PC-3 (cell line): ENCODE measurements around the gene MTX1. TPM values are rescaled to one million over a fixed set of nuclear protein-coding genes. Genes with fewer than 3 reads are reported as not detected.
A peak's percentile ranks its signal among the peaks of the same experiment; 100 is the strongest.
"Not testable (repeated sequence)": the region's sequence is repeated elsewhere in the genome, so short reads cannot be mapped to it uniquely, and the experiment has no call there.

Source experiments
- ATAC-seq: fragments of 200-7000 bp; cut with Tn5 transposase; 2 replicates; pipeline ENCODE4 v1.9.1; 2020; ENCODE audit warnings: mild to moderate bottlenecking, moderate library complexity
- BruUV-seq: library from RNA; stranded (reverse); fragments of 400-500 nt; replicated peaks from 2 replicates; lab custom pipeline; 2021; lab: Mats Ljungman, UMichigan
- CTCF ChIA-PET: fragments of 300-600 bp; sonication (Branson Sonifier 250); formaldehyde crosslinking; loops from one replicate; lab custom pipeline; 2022; ENCODE audit warnings: antibody characterized with exemption; lab: Charles Lee
- POLR2A ChIA-PET: fragments of 300-600 bp; sonication (Branson Sonifier 250); formaldehyde crosslinking; loops from one replicate; lab custom pipeline; 2022; ENCODE audit warnings: antibody characterized with exemption; ENCODE audit not compliant: unreplicated experiment; lab: Charles Lee
- DNase-seq: peaks from one replicate; pipeline ENCODE4 v3.0.0-alpha.2; 2015
- H2AFZ ChIP-seq: fragments of 300-600 bp; sonication (generic); 2 replicates; pipeline ENCODE4 v1.6.0; 2016; ENCODE audit warnings: antibody characterized with exemption, low read length
- H3F3A ChIP-seq: fragments of 300-600 bp; sonication (generic); one replicate; pipeline ENCODE4 v1.6.0; 2017; ENCODE audit warnings: antibody characterized with exemption, low read length, control low read depth, mild to moderate bottlenecking; ENCODE audit not compliant: unreplicated experiment
- H3K27ac ChIP-seq: fragments of 300-600 bp; sonication (generic); 2 replicates; pipeline ENCODE4 v1.5.1; 2016; ENCODE audit warnings: mild to moderate bottlenecking, low read length
- H3K27me3 ChIP-seq: fragments of 300-600 bp; sonication (generic); 2 replicates; pipeline ENCODE4 v1.6.1; 2016; ENCODE audit warnings: low read length, mixed read lengths
- H3K36me3 ChIP-seq: fragments of 300-600 bp; sonication (generic); 2 replicates; pipeline ENCODE4 v1.6.1; 2016; ENCODE audit warnings: low read depth, mixed run types, low read length, mixed read lengths
- H3K4me1 ChIP-seq: fragments of 300-600 bp; sonication (generic); 2 replicates; pipeline ENCODE4 v1.5.1; 2016; ENCODE audit warnings: low read length; ENCODE audit not compliant: insufficient read depth
- H3K4me2 ChIP-seq: fragments of 300-600 bp; sonication (generic); 2 replicates; pipeline ENCODE4 v1.6.0; 2016; ENCODE audit warnings: low read length
- H3K4me3 ChIP-seq: fragments of 300-600 bp; sonication (generic); 2 replicates; pipeline ENCODE4 v1.5.1; 2016; ENCODE audit warnings: mild to moderate bottlenecking, low read length, mixed read lengths
- H3K79me2 ChIP-seq: fragments of 300-600 bp; sonication (generic); 2 replicates; pipeline ENCODE4 v1.6.1; 2017; ENCODE audit warnings: low read length, mixed read lengths
- H3K9ac ChIP-seq: fragments of 300-600 bp; sonication (generic); 2 replicates; pipeline ENCODE4 v1.6.0; 2016; ENCODE audit warnings: mild to moderate bottlenecking, low read length
- H3K9me2 ChIP-seq: fragments of 300-600 bp; sonication (generic); replicated peaks from 2 replicates; pipeline ENCODE4 v1.6.1; 2016; ENCODE audit warnings: mixed run types, low read length, mixed read lengths
- H3K9me3 ChIP-seq: fragments of 300-600 bp; sonication (generic); 2 replicates; pipeline ENCODE4 v1.6.1; 2016; ENCODE audit warnings: low read length, mixed read lengths
- H4K20me1 ChIP-seq: fragments of 300-600 bp; sonication (generic); 2 replicates; pipeline ENCODE4 v1.6.1; 2016; ENCODE audit warnings: low read length, mixed read lengths
- CTCF ChIP-seq: fragments of 300-600 bp; sonication (generic); conservative IDR thresholded peaks from 2 replicates; pipeline ENCODE4 v1.5.1; 2017; ENCODE audit warnings: antibody characterized with exemption, low read depth, mild to moderate bottlenecking, low read length
- EZH2 ChIP-seq: fragments of 300-600 bp; sonication (generic); IDR thresholded peaks from one replicate; pipeline ENCODE4 v1.6.1; 2017; ENCODE audit warnings: antibody characterized with exemption, mild to moderate bottlenecking, low read length; ENCODE audit not compliant: unreplicated experiment
- EZH2phosphoT487 ChIP-seq: fragments of 300-600 bp; sonication (generic); IDR thresholded peaks from 2 replicates; pipeline ENCODE4 v1.6.1; 2018; ENCODE audit warnings: mild to moderate bottlenecking, antibody characterized with exemption, low read length, borderline replicate concordance
- intact Hi-C: fragments of 100-400 bp; cut with micrococcal nuclease; formaldehyde crosslinking; loops from 2 replicates; pipeline ENCODE4 v1.9.0; 2023
- total RNA-seq: library from RNA; depleted of rRNA; stranded (reverse); fragments of >200 nt; gene quantifications from 2 replicates; pipeline ENCODE4 v1.2.3, GENCODE V29; 2014

MTX1 gene
- total RNA-seq, 1 experiment from 2014 or later, result 152 TPM

- BruUV-seq, H3K9me2 ChIP-seq, H3K9me3 ChIP-seq, CTCF ChIA-PET, ATAC-seq, intact Hi-C loops, H2AFZ ChIP-seq, POLR2A ChIA-PET, H4K20me1 ChIP-seq, H3K27me3 ChIP-seq, H3K4me3 ChIP-seq, H3K27ac ChIP-seq, H3K4me2 ChIP-seq, H3F3A ChIP-seq, H3K79me2 ChIP-seq, H3K4me1 ChIP-seq, H3K36me3 ChIP-seq, DNase-seq, H3K9ac ChIP-seq: not testable (repeated sequence)
Observed at GRCh38 chr1:155214702-155215101, 6.2 kb downstream of the MTX1 start.

- ChIA-PET POLR2A (no interaction called here), CTCF (no interaction called here)
- TF ChIP-seq CTCF, result no peak
- TF ChIP-seq EZH2, result no peak
- ATAC-seq (no peak), DNase-seq (peak; percentile 35)
- Histone ChIP-seq H3K27ac (no peak overlapping the region), H3K4me2 (no peak overlapping the region), H2AFZ (no peak overlapping the region), H3K9me2 (no peaks in the 10 kb centered on the region), H3F3A (no peaks in the 10 kb centered on the region), H3K4me3 (no peak overlapping the region), H3K79me2 (peaks cover 3% of the 10 kb centered on the region; the same call in 1 of the 2 replicates), H4K20me1 (no peaks in the 10 kb centered on the region), H3K9me3 (no peaks in the 10 kb centered on the region), H3K4me1 (peaks cover 11% of the 10 kb centered on the region), H3K9ac (no peak overlapping the region), H3K36me3 (no peaks in the 10 kb centered on the region), H3K27me3 (no peaks in the 10 kb centered on the region)
- intact Hi-C loops, result no loop called here
- BruUV-seq, result no TSS peak
Observed at GRCh38 chr1:155218854-155219591, 10.5 kb downstream of the MTX1 start.

- H4K20me1 ChIP-seq, result no peaks in the 10 kb centered on the region
- ATAC-seq, result no peak
- no peak overlapping the region for H2AFZ ChIP-seq
- DNase-seq, result no peak
- POLR2A ChIA-PET, result no interaction called here
- no peaks in the 10 kb centered on the region for H3F3A ChIP-seq
- intact Hi-C loops, result no loop called here
- no peaks in the 10 kb centered on the region for H3K27me3 ChIP-seq
- H3K36me3 ChIP-seq, result no peaks in the 10 kb centered on the region
- no peaks in the 10 kb centered on the region for H3K9me2 ChIP-seq
- no peak overlapping the region for H3K27ac ChIP-seq
- no TSS peak for BruUV-seq
- no peaks in the 10 kb centered on the region for H3K9me3 ChIP-seq
- peaks cover 7% of the 10 kb centered on the region; the same call in 1 of the 2 replicates for H3K79me2 ChIP-seq
- peaks cover 17% of the 10 kb centered on the region for H3K4me1 ChIP-seq
- H3K4me3 ChIP-seq, result no peak overlapping the region
- TF ChIP-seq EZH2, result no peak
- no peak for TF ChIP-seq CTCF
- no peak for TF ChIP-seq EZH2phosphoT487
- CTCF ChIA-PET, result no interaction called here
- H3K4me2 ChIP-seq, result no peak overlapping the region
- no peak overlapping the region for H3K9ac ChIP-seq
Observed at GRCh38 chr1:155219592-155220031, 11.1 kb downstream of the MTX1 start.

- ATAC-seq, DNase-seq, H3F3A ChIP-seq, H3K4me2 ChIP-seq, H3K9ac ChIP-seq, CTCF ChIA-PET, H3K9me3 ChIP-seq, H3K79me2 ChIP-seq, H3K27ac ChIP-seq, H3K4me3 ChIP-seq, intact Hi-C loops, POLR2A ChIA-PET, H2AFZ ChIP-seq, BruUV-seq, H3K9me2 ChIP-seq, H3K36me3 ChIP-seq, H3K27me3 ChIP-seq, H4K20me1 ChIP-seq: not testable (repeated sequence)
- H3K4me1 ChIP-seq, result peaks cover 24% of the 10 kb centered on the region
Observed at GRCh38 chr1:155220211-155220965, 11.9 kb downstream of the MTX1 start.
